H1 (cell line): Measurements from ENCODE around the gene ZC3H14. TPM values are rescaled to one million over a fixed set of nuclear protein-coding genes. Genes with fewer than 3 reads are reported as not detected.

Source experiments
- CTCF ChIA-PET: fragments of 300-600 bp; sonication (Branson Sonifier 250); formaldehyde crosslinking; loops from one replicate; lab custom pipeline; 2021; ENCODE audit not compliant: partially characterized antibody; lab: Charles Lee
- POLR2A ChIA-PET: fragments of 300-600 bp; sonication (Branson Sonifier 250); formaldehyde crosslinking; loops from one replicate; lab custom pipeline; 2021; ENCODE audit warnings: inconsistent platforms; ENCODE audit not compliant: partially characterized antibody; lab: Charles Lee
- DNase-seq, 2 experiments: peaks; one replicate each; pipeline versions ENCODE4 v3.0.0 to v3.0.0-alpha.2; 2010 to 2022; ENCODE audit warnings: low spot score in 2 of 2, low read depth in 1 of 2, mixed read lengths in 1 of 2
- FAIRE-seq: peaks from 2 replicates; lab custom pipeline; 2011; peaks lifted over from hg19 to GRCh38; lab: Jason Lieb, UNC
- H2AFZ ChIP-seq: 2 replicates; pipeline ENCODE4 v1.8.1; 2012; ENCODE audit warnings: low read length, inconsistent platforms
- H2AK5ac ChIP-seq: 2 replicates; pipeline ENCODE4 v1.6.1; 2013; ENCODE audit warnings: low read depth, low read length
- H2BK120ac ChIP-seq: replicated peaks from 2 replicates; pipeline ENCODE3; 2013; ENCODE audit warnings: low read depth, low read length, inconsistent platforms
- H2BK12ac ChIP-seq: 2 replicates; pipeline ENCODE4 v1.6.1; 2013; ENCODE audit warnings: low read depth, low read length
- H2BK15ac ChIP-seq: 2 replicates; pipeline ENCODE4 v1.6.1; 2013; ENCODE audit warnings: low read length
- H2BK20ac ChIP-seq: 2 replicates; pipeline ENCODE4 v1.6.1; 2013; ENCODE audit warnings: low read length
- H2BK5ac ChIP-seq: 2 replicates; pipeline ENCODE4 v1.6.1; 2013; ENCODE audit warnings: low read depth, low read length
- H3K14ac ChIP-seq: 2 replicates; pipeline ENCODE4 v1.6.1; 2013; ENCODE audit warnings: inconsistent platforms; ENCODE audit not compliant: insufficient read length
- H3K18ac ChIP-seq: 2 replicates; pipeline ENCODE4 v1.6.1; 2013; ENCODE audit warnings: low read length; ENCODE audit errors: extremely low read depth
- H3K23ac ChIP-seq: 2 replicates; pipeline ENCODE4 v1.6.1; 2013; ENCODE audit warnings: inconsistent platforms; ENCODE audit not compliant: insufficient read length
- H3K23me2 ChIP-seq: 2 replicates; pipeline ENCODE4 v1.6.1; 2013; ENCODE audit warnings: low read depth, low read length
- H3K27ac ChIP-seq: 2 replicates; pipeline ENCODE4 v1.6.1; 2011; ENCODE audit warnings: low read depth, low read length, inconsistent platforms
- H3K27me3 ChIP-seq, 4 experiments: replicated peaks in 1 of 4; 1 replicate in 1 of 4; 2 replicates in 3 of 4; pipeline versions ENCODE4 v1.6.1 to v1.8.1; 2011 to 2013; ENCODE audit warnings: low read length in 3 of 4, mild to moderate bottlenecking in 3 of 4, inconsistent platforms in 2 of 4, mixed read lengths in 2 of 4, moderate library complexity in 1 of 4; ENCODE audit not compliant: control insufficient read depth in 3 of 4, insufficient read depth in 3 of 4; ENCODE audit errors: extremely low read depth in 1 of 4
- H3K36me3 ChIP-seq, 4 experiments: 2 replicates each; pipeline versions ENCODE4 v1.6.1 to v1.8.1; 2011 to 2013; ENCODE audit warnings: mild to moderate bottlenecking in 4 of 4, low read length in 3 of 4, moderate library complexity in 2 of 4, control low read depth in 1 of 4, inconsistent platforms in 1 of 4; ENCODE audit not compliant: insufficient read depth in 4 of 4, control insufficient read depth in 2 of 4
- H3K4ac ChIP-seq: replicated peaks from 2 replicates; pipeline ENCODE3; 2013; ENCODE audit warnings: low read length, low read depth, mixed read lengths, inconsistent platforms; ENCODE audit not compliant: insufficient read length
- H3K4me1 ChIP-seq, 4 experiments: replicated peaks in 1 of 4; 1 replicate in 1 of 4; 2 replicates in 3 of 4; pipeline versions ENCODE4 v1.6.1 to v1.8.1; 2011 to 2013; ENCODE audit warnings: low read length in 3 of 4, inconsistent platforms in 2 of 4, mixed read lengths in 1 of 4; ENCODE audit not compliant: insufficient read depth in 4 of 4, control insufficient read depth in 3 of 4
- H3K4me2 ChIP-seq, 2 experiments: 2 replicates each; pipeline versions ENCODE4 v1.6.1 to v1.8.1; 2011 to 2013; ENCODE audit warnings: low read depth in 2 of 2, low read length in 2 of 2, control low read depth in 1 of 2, inconsistent platforms in 1 of 2, mild to moderate bottlenecking in 1 of 2; ENCODE audit not compliant: insufficient read depth in 1 of 2
- H3K4me3 ChIP-seq, 4 experiments: fragments of 200-600, 300-600 bp in 1 of 4; sonication (generic), shearing (Covaris generic), sonication (Bioruptor Twin) in 1 of 4; 2 replicates each; pipeline versions ENCODE4 v1.5.1 to v1.8.1; 2011 to 2016; ENCODE audit warnings: low read length in 4 of 4, low read depth in 3 of 4, control low read depth in 2 of 4, inconsistent platforms in 2 of 4, mild to moderate bottlenecking in 2 of 4, mixed read lengths in 1 of 4, moderate library complexity in 1 of 4; ENCODE audit not compliant: insufficient read depth in 2 of 4; ENCODE audit errors: extremely low read depth in 1 of 4
- H3K56ac ChIP-seq: replicated peaks from 2 replicates; pipeline ENCODE3; 2013; ENCODE audit warnings: low read depth, mild to moderate bottlenecking, mixed read lengths, low read length, inconsistent platforms; ENCODE audit not compliant: insufficient read length
- H3K79me1 ChIP-seq: 2 replicates; pipeline ENCODE4 v1.6.1; 2013; ENCODE audit warnings: low read depth, low read length, control low read depth
- H3K79me2 ChIP-seq, 2 experiments: 2 replicates each; pipeline versions ENCODE4 v1.6.1 to v1.8.1; 2012 to 2013; ENCODE audit warnings: low read length in 2 of 2, mild to moderate bottlenecking in 2 of 2, inconsistent platforms in 1 of 2; ENCODE audit not compliant: insufficient read depth in 2 of 2, control insufficient read depth in 1 of 2
- H3K9ac ChIP-seq, 4 experiments: replicated peaks in 1 of 4; 1 replicate in 1 of 4; 2 replicates in 3 of 4; pipeline versions ENCODE4 v1.6.1 to v1.8.1; 2011 to 2013; ENCODE audit warnings: low read depth in 3 of 4, low read length in 3 of 4, control low read depth in 2 of 4, mild to moderate bottlenecking in 2 of 4, moderate library complexity in 2 of 4, inconsistent platforms in 1 of 4; ENCODE audit errors: extremely low read depth in 1 of 4
- H3K9me3 ChIP-seq, 2 experiments: 2 replicates each; pipeline versions ENCODE4 v1.6.1 to v1.8.1; 2012 to 2013; ENCODE audit warnings: mild to moderate bottlenecking in 2 of 2, moderate library complexity in 2 of 2, control low read depth in 1 of 2, inconsistent platforms in 1 of 2, low read depth in 1 of 2, low read length in 1 of 2, mixed read lengths in 1 of 2; ENCODE audit not compliant: insufficient read depth in 2 of 2
- H4K20me1 ChIP-seq, 2 experiments: replicated peaks in 1 of 2; 2 replicates each; pipeline versions ENCODE3 to v1.8.1; 2011 to 2013; ENCODE audit warnings: inconsistent platforms in 2 of 2, low read length in 2 of 2, mild to moderate bottlenecking in 1 of 2; ENCODE audit not compliant: insufficient read depth in 2 of 2, control insufficient read depth in 1 of 2
- H4K5ac ChIP-seq: 2 replicates; pipeline ENCODE4 v1.6.1; 2013; ENCODE audit warnings: low read length, low read depth, mixed read lengths, inconsistent platforms; ENCODE audit not compliant: insufficient read length
- H4K8ac ChIP-seq: 2 replicates; pipeline ENCODE4 v1.8.0; 2013; ENCODE audit warnings: mild to moderate bottlenecking, moderate library complexity, low read length, inconsistent platforms; ENCODE audit not compliant: insufficient read depth; ENCODE audit errors: extremely low read depth
- H4K91ac ChIP-seq: replicated peaks from 2 replicates; pipeline ENCODE3; 2013; ENCODE audit warnings: low read length, mixed read lengths, inconsistent platforms; ENCODE audit not compliant: insufficient read length
- CBX8 ChIP-seq: fragments of 300-800, 300-1000 bp; sonication (generic); IDR thresholded peaks from 2 replicates; pipeline ENCODE4 v1.7.1; 2016; ENCODE audit warnings: low read depth, low read length, borderline replicate concordance
- EP300 ChIP-seq, 2 experiments: IDR thresholded peaks; 1 replicate in 1 of 2; 2 replicates in 1 of 2; pipeline ENCODE4 v1.6.1; 2011 to 2012; ENCODE audit warnings: low read depth in 2 of 2, low read length in 2 of 2, mild to moderate bottlenecking in 2 of 2, borderline replicate concordance in 1 of 2, inconsistent platforms in 1 of 2, moderate library complexity in 1 of 2
- EZH2 ChIP-seq: fragments of 200-600 bp; sonication (generic); IDR thresholded peaks from 2 replicates; pipeline ENCODE4 v1.7.1; 2012; ENCODE audit warnings: low read depth, mild to moderate bottlenecking, moderate library complexity, low read length, inconsistent platforms; ENCODE audit not compliant: severe bottlenecking
- FOSL1 ChIP-seq: IDR thresholded peaks from 2 replicates; pipeline ENCODE4 v1.6.1; 2011; ENCODE audit warnings: mild to moderate bottlenecking, low read depth, low read length, moderate library complexity; ENCODE audit not compliant: insufficient read depth
- HDAC6 ChIP-seq: IDR thresholded peaks from one replicate; pipeline ENCODE4 v1.7.1; 2012; ENCODE audit warnings: low read depth, mild to moderate bottlenecking, inconsistent platforms, low read length, moderate library complexity
- SAP30 ChIP-seq: fragments of 300-600 bp; sonication (generic); IDR thresholded peaks from 2 replicates; pipeline ENCODE4 v1.7.1; 2012; ENCODE audit warnings: low read length, moderate library complexity, mild to moderate bottlenecking, inconsistent platforms; ENCODE audit not compliant: insufficient read depth, insufficient replicate concordance
- SP1 ChIP-seq: IDR thresholded peaks from 2 replicates; pipeline ENCODE4 v1.6.1; 2011; ENCODE audit warnings: low read depth, low read length
- WGBS, 2 experiments: shearing (Covaris generic) in 1 of 2; methylation state at CpG; one replicate each; pipeline versions ENCODE4 v1.1.6 to v1.1.7; 2013 to 2015; ENCODE audit warnings: low lambda C conversion rate in 2 of 2, mixed read lengths in 2 of 2, inconsistent platforms in 1 of 2, low coverage in 1 of 2, missing lambda C conversion rate in 1 of 2; ENCODE audit not compliant: insufficient replicate concordance in 2 of 2, insufficient coverage in 1 of 2, insufficient read length in 1 of 2; ENCODE audit errors: extremely low coverage in 1 of 2, missing lambda C conversion rate in 1 of 2; 5-methylcytosine and 5-hydroxymethylcytosine counted together
- polyA plus RNA-seq, 7 experiments: library from polyadenylated mRNA; depleted of rRNA in 3 of 7; stranded (reverse) in 5 of 7; unstranded in 2 of 7; fragments of >200 nt in 5 of 7; fragments of 200-250 nt in 2 of 7; gene quantifications; 1 replicate in 5 of 7; 2 replicates in 1 of 7; 4 replicates in 1 of 7; pipeline versions ENCODE4 v1.2.1 to v1.2.3, GENCODE V29; 2011 to 2013; ENCODE audit warnings: missing spikeins in 2 of 7, mixed read lengths in 2 of 7
- total RNA-seq: library from RNA; stranded (reverse); fragmentation: NEBNext Ultra II Directional; extraction: Animal tissue kit (Norgen Biotek cat#: 25700); gene quantifications from 2 replicates; pipeline ENCODE4 v1.2.1, GENCODE V29; 2021
- TF ChIP-seq, protein P1 (sequence below): IDR thresholded peaks from 2 replicates; pipeline ENCODE4 v1.6.1; 2011; ENCODE audit warnings: low read length, improper control_type of control experiment

ZC3H14 gene
- total and polyA plus RNA-seq, 2 of the 8 experiments (the other 6 are each of a cell fraction or from before 2014, with no cell fraction given), result 86.0 to 99.1 TPM

DNA sequence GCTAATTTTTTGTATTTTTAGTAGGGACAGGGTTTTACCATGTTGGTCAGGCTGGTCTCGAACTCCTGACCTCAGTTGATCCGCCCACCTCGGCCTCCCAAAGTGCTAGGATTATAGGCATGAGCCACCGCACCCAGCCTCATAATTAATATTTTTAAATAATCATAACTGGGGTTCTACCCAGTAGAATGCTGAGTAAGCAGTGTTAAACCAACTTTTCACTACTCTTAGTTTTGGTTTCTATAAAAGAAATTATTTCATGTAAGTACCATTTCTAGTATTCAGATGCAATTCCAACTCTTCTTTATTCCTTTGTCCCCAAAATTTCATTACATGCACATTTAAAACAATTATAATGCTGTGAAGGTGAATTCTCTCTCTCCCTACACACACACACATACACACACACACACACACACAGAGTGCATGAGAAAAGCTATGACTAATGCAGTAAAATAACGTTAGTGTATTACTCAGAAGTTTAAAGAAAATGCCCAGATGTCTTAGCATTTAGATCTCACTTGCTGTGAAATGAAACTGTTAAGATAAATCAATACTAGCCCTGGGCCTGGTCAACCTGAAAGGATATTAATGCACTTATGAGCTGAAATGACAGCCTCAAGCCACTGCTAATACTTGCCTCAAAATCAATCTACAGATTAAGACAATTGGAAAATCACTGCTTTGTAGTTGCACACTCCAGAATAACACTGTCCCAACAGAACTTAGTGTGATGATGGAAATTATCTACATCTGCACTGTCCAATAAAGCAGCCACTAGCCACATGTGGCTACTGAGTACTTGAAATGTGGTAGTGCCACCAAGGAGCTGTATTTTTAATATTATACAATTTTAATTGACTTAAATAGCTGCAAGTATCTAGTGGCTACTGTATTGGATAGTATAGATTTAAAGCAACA lies 44.0 kb upstream of the ZC3H14 start:
- Histone ChIP-seq H3K4me2 (no peak overlapping the region), H3K4me3 (no peak overlapping the region), H3K18ac (no peak overlapping the region), H2BK20ac (no peak overlapping the region), H3K36me3 (peaks cover 0 to 2% (median 0%) of the 10 kb centered on the region in 4 experiments; a peak in 1 of 8 replicates), H2BK15ac (no peak overlapping the region), H4K8ac (no peak overlapping the region), H3K23me2 (no peaks in the 10 kb centered on the region), H4K91ac (no peak overlapping the region), H4K20me1 (peaks cover 0 to 2% of the 10 kb centered on the region in 2 experiments), H3K79me2 (no peaks in the 10 kb centered on the region), H2BK12ac (no peak overlapping the region), H3K27me3 (no peaks in the 10 kb centered on the region), H2AFZ (no peak overlapping the region), H3K4me1 (no peaks in the 10 kb centered on the region), H3K4ac (no peak overlapping the region), H3K14ac (no peak overlapping the region), H4K5ac (no peak overlapping the region), H3K9me3 (no peaks in the 10 kb centered on the region), H3K27ac (no peak overlapping the region), H2BK120ac (no peak overlapping the region), H3K9ac (no peak overlapping the region), H2AK5ac (no peak overlapping the region), H2BK5ac (no peak overlapping the region), H3K79me1 (no peaks in the 10 kb centered on the region), H3K56ac (no peak overlapping the region), H3K23ac (no peak overlapping the region)
- POLR2A ChIA-PET, result no interaction called here
- DNase-seq (no peak), FAIRE-seq (no peak)
- 89% methylated on average over 5 of the region's 5 CpGs; no CpG with 5 or more reads in 1 of the 2 experiments for WGBS, 2 experiments
- CTCF ChIA-PET, result interaction anchor here (0.6 to 1.5 kb wide), 2 partner anchors 16 to 170 kb away, joined by 3 to 4 read pairs; no protein-coding TSS in a partner anchor
- TF ChIP-seq EZH2 (no peak), SP1 (no peak), FOSL1 (no peak), SAP30 (no peak), HDAC6 (no peak), EP300 (IDR thresholded peaks at IDR 0.05; ENCODE audit: borderline replicate concordance in 1 of 2, low read depth in 2 of 2, low read length in 2 of 2) (no peak), CBX8 (no peak)
- TF ChIP-seq, protein P1, sequence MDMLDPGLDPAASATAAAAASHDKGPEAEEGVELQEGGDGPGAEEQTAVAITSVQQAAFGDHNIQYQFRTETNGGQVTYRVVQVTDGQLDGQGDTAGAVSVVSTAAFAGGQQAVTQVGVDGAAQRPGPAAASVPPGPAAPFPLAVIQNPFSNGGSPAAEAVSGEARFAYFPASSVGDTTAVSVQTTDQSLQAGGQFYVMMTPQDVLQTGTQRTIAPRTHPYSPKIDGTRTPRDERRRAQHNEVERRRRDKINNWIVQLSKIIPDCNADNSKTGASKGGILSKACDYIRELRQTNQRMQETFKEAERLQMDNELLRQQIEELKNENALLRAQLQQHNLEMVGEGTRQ, result no peak
